Esophagus muscularis mucosa (tissue), 3 donors: Measurements from ENCODE around the gene EFEMP2.

ENCODE experiments used
- CTCF ChIP-seq, 3 experiments: fragments of 200-600 bp in 2 of 3; fragments of 450-650 bp in 1 of 3; sonication (generic) in 2 of 3; IDR thresholded peaks; one replicate each; pipeline ENCODE4 v1.5.1; 2017 to 2019; ENCODE audit warnings: antibody characterized with exemption in 3 of 3, mild to moderate bottlenecking in 2 of 3, moderate library complexity in 1 of 3
- POLR2A ChIP-seq: fragments of 450-650 bp; IDR thresholded peaks from one replicate; pipeline ENCODE4 v1.6.1; 2017; ENCODE audit warnings: antibody characterized with exemption, moderate library complexity, mild to moderate bottlenecking, low read depth
- POLR2AphosphoS5 ChIP-seq, 2 donors: sonication (generic); formaldehyde crosslinking; IDR thresholded peaks; one replicate each; pipeline ENCODE4 v1.6.1; 2017; ENCODE audit warnings: antibody characterized with exemption in 2 of 2

GRCh38 chr11:65915101-65915820 is 42.7 kb upstream of the EFEMP2 start:
- no peak for TF ChIP-seq CTCF (IDR thresholded peaks at IDR 0.05)
- no peak for TF ChIP-seq POLR2AphosphoS5 (IDR thresholded peaks at IDR 0.05)
- no peak for TF ChIP-seq POLR2A
